ENCODE measurements around the gene LRRC8E.

Gene LRRC8E

DNA sequence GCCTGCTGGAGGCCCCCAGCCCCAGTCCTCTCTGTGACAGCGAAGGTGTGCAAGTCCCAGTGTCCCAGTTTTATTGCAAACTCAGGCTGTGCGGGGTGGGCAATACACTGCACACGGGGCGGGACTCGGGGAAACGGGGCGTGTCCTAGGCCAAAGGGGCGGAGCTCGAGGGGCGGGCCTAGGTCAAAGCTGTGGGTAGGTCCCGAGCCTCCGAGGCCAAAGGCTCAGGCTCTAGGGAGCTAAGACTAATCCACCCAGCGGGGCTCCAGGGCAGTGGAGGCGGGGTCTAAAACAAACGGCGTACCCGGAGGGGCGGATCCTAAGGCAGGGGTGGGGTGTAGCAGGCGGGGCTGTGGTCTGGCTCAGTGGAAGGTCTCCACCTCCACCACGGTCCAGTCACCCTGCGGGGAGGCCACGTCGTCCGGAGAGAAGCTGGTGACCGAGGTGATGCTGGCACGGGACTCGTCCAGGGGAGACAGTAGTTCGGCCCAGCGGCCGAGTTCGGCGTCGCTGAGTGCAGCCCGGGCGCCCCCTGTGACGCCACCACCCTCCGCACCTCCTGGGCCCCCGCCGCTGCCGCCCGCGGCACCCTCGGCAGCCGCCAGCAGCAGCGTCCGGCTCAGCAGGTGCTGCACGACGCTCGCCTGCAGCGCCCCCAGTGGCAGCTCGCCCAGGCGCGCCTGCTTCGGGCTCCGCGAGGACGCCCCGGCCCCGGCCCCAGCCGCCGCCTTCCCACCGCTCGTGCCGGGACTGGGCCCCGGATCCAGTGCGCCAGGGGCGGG, 19.4 kb upstream of the LRRC8E start:
- H3K4me1 Mint-ChIP-seq = peaks cover 38 to 56% of the 10 kb centered on the region in 2 donors

DNA sequence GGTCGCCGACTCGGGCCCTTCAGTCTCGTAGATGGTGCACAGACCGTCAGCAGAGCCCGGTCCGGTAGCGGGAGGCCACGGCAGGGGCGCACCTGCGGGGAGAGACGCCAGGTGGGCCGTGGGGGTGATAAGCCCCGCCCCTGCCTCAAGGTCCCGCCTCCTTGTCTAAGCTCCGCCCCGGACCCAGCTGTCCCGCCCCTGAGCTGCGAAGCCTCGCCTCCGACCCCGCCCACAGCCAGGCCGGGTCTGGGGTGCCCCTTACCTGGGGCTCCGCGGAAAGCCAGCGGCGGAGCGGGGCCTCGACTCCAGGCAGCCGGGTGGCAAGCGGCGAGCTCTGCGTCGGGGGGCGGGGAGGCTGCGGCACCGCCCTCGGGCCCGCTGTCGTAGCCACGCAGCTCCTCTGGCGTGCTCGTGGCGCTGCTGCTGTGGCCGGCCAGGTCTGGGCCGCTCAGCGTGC, 18.8 kb upstream of the LRRC8E start:
- Mint-ChIP-seq H3K9me3 (peaks cover 5% of the 10 kb centered on the region in 2 donors), H3K4me3 (peak overlapping the region; percentile 82), H3K27ac (peak overlapping the region; percentile 85), H3K4me1 (peaks cover 39 to 58% of the 10 kb centered on the region in 2 donors), H3K36me3 (no peaks in the 10 kb centered on the region), H3K27me3 (peaks cover 52 to 71% of the 10 kb centered on the region in 2 donors)
- peak; percentile 69 for DNase-seq
- peak; percentile 51 to 60 for ATAC-seq (replicated peaks)

More for the DNA sequence above, 19.4 kb upstream of the LRRC8E start:
- peak; percentile 71 to 79 for ATAC-seq (replicated peaks)
- Mint-ChIP-seq H3K36me3 (peaks cover 0 to 2% of the 10 kb centered on the region in 2 donors), H3K4me3 (peak overlapping the region; percentile 82 to 83), H3K27me3 (peaks cover 56 to 75% of the 10 kb centered on the region in 2 donors), H3K9me3 (peaks cover 5% of the 10 kb centered on the region in 2 donors), H3K27ac (peak overlapping the region; percentile 85)
- peak; percentile 77 for DNase-seq

DNA sequence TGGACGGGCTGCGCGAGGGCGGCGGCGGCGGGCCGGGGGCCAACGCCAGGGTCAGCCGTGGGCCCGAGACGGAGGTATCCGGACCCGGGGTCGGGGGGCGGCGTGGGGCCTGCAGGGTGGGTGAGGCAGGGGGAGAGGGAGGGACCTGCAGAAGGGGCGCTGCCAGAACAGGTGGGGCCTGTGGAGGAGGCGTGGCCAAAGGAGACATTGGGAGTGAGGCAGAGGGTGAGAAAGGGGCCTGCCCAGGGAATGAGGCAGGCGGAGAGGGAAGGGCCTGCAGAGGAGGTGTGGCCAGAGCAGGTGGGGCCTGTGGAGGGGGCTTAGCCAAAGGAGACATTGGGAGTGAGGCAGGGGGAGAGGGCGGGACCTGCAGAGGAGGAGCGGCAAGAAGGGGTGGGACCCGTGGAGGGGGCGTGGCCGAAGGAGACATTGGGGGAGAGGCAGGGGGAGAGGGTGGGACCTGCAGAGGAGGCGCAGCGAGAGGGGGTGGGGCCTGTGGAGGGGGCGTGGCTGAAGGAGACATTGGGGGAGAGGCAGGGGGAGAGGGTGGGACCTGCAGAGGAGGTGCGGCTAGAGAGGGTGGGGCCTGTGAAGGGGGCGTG, 18.3 kb upstream of the LRRC8E start:
- Mint-ChIP-seq H3K36me3 (no peaks in the 10 kb centered on the region), H3K9me3 (peaks cover 5% of the 10 kb centered on the region in 2 donors), H3K4me3 (peak overlapping the region; percentile 68 to 75), H3K4me1 (peaks cover 39 to 57% of the 10 kb centered on the region in 2 donors), H3K27me3 (peaks cover 52 to 71% of the 10 kb centered on the region in 2 donors), H3K27ac (peak overlapping the region; percentile 56)
- no peak for DNase-seq
- peak in 1 of 2 donors; percentile 4 for ATAC-seq (replicated peaks)

DNA sequence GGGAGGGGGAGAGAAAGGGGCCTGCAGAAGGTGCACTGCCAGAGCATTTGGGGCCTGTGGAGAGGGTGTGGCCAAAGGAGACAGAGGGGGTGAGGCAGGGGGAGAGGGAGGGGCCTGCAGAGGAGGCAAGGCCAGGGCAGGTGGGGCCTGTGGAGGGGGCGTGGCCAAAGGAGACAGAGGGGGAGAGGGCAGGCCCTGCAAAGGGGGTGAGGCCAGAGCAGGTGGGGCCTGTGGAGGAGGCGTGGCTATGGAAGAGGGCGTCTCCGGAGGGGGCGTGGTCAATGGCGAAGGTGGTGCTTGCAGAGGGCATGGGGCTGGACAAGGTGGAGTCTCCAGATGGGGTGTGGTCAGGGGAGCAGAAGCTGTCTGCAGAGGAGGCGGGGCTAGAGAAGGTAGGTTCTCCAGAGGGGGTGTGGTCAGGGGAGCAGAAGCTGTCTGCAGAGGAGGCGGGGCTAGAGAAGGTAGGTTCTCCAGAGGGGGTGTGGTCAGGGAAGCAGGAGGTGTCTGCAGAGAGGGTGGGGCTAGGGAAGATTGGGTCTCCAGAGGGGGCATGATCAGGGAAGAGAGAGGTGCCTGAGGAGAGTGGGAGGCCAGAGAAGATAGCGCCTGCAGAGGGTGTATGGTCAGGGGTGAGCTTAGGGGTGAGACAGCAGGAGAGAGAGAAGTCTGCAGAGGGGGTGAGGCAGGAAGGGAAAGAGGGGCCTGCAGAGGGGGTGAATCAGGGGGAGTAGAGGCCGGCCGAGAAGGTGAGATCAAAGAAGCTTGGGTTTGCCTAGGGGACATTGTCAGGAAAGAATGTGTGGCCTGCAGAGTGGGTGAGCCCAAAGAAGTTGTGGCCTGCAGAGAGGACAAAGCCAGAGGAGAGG, 17.5 kb upstream of the LRRC8E start:
- H3K4me3 Mint-ChIP-seq = peak overlapping the region; percentile 73 to 81
- H3K27me3 Mint-ChIP-seq = peaks cover 52 to 71% of the 10 kb centered on the region in 2 donors

DNA sequence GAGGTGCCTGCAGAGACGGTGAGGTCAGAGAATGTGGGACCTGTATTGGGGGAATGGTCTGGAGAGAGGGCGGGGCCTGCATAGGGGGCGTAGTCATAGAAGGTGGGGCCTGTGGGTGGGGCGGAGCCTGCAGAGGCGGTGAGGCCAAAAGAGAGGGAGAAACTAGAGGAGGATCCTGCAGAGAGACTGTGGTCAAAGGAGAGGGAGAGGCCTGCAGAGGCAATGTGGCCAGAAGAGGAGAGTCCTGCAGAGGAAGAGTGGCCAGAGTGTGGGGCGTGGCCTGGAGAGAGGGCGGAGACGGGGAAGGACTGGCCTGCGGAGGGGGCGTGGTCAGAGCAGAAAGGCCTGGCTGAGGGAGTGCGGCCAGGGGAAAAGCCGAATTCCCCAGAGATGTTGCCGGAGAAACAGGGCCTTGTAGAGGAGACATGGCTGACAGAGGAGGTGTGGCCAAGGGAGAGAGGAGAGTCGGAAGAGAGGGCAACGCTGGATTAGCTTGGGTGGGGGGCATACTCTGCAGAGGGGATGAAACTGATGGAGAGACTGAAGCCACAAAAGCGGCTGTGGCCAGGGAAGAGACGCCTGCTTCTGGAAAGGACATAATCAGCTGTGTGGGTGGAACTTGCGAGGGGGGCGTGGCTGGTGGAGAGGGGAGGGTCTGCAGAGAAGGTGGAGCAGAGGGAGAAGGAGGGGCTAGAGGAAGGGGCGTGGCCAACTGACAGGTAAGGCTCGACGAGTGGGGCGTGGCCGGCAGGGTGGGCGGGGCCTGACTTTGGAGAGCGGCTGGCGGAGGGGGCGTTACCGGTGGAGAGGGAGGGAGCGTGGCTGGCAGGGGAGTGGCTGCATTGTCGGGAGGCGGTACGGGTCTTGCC, 16.6 kb upstream of the LRRC8E start:
- no peaks in the 10 kb centered on the region for H3K36me3 Mint-ChIP-seq
- peak overlapping the region; percentile 83 for H3K27ac Mint-ChIP-seq
- peak overlapping the region; percentile 73 to 81 for H3K4me3 Mint-ChIP-seq
- peaks cover 34 to 51% of the 10 kb centered on the region in 2 donors for H3K4me1 Mint-ChIP-seq
- peak; percentile 33 to 41 for ATAC-seq (replicated peaks)
- H3K27me3 Mint-ChIP-seq = peaks cover 56 to 73% of the 10 kb centered on the region in 2 donors
- peaks cover 5% of the 10 kb centered on the region in 2 donors for H3K9me3 Mint-ChIP-seq
- DNase-seq = peak; percentile 80

More for the DNA sequence above, 17.5 kb upstream of the LRRC8E start:
- Mint-ChIP-seq H3K4me1 (peaks cover 34 to 51% of the 10 kb centered on the region in 2 donors), H3K27ac (peak overlapping the region; percentile 83), H3K9me3 (peaks cover 5% of the 10 kb centered on the region in 2 donors), H3K36me3 (no peaks in the 10 kb centered on the region)
- ATAC-seq (replicated peaks) = no peak
- DNase-seq = peak; percentile 64

DNA sequence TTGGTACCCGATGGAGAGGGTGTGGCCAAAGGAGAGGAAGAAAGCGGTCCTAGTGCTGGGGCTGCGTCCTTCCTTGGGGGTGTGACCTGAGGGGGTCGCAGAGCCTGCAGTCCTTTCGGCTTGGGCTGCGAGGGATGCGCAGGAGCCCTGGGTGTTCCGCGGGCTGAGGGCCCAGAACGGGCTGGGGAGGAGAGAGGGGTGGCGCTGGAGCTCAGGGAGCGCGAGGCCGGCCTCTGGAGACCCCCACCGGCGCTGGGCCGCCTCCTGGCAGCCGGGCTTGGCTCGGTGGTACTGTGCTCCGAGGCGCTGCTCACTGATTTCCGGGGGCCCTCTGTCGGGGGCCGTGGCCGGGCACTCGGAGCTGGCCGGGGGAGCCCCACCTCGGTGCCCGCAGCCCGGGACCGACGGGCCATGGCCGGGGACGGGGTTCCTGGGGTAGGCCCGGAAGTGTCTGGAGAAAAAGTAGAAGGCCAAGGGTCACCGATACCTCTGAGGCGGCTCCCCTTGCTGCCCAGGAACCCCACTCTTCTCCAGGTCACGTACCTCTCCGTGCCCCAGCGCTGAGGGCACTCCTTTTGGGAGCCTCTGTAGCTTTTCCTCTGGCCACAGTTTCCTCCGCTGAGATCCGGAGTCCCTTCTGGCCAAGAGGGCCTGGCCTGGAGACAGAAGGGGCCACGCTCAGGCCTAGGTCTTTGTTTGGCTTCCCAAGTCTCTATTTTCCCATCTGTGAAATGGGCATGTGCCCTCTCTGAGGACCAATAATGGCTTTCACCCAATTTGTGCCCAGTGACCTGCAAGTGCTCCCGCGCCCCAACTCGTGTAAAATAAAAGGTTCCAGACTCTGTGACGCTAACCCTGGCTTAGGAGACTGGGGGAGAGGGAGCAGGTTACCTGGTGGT, 15.8 kb upstream of the LRRC8E start:
- DNase-seq (no peak), ATAC-seq (replicated peaks) (no peak)
- Mint-ChIP-seq H3K36me3 (no peaks in the 10 kb centered on the region), H3K27ac (no peak overlapping the region), H3K4me3 (peak overlapping the region; percentile 73 to 81), H3K9me3 (peaks cover 5% of the 10 kb centered on the region in 2 donors), H3K27me3 (peaks cover 47 to 69% of the 10 kb centered on the region in 2 donors), H3K4me1 (peaks cover 34 to 51% of the 10 kb centered on the region in 2 donors)

DNA sequence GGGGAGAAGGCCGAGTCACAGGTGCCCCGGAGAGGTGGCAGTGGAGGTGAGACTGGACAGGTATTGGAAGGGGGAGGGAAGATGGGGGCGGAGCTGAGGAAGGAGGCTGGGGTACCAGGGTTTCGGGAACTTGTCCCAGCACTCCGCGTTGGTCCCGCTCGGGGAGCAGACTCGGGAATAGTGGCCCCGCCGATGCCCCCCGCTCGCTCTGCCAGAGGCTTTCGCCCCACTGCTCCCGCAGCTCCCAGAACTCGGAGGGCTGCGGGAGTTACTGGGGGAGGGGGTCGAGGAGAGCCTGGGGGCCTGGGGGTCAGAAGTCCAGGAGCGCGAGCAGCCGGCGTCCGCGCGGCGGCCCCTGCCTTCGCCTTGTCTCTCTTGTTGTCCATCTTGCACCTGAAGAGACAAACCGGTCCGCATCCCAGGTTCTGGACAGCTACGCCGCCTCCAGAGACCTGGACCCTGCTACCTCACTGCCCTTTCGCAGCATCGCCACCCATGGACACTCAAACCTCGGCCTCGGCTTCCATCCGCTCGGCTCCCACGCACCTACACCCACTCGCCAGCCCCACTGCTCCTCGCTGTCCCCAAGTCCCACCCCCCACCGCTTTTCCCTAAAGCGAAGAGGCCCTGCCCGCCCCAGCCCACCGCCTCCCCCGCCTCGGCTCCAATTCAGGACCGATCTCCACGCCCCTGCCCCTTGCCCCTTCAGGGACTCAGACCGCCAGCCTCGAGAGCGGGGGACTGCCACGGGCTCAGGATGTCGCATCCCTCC, 14.8 kb upstream of the LRRC8E start:
- ATAC-seq (replicated peaks) (no peak), DNase-seq (no peak)
- H3K9me3 Mint-ChIP-seq = peaks cover 5% of the 10 kb centered on the region in 2 donors
- H3K36me3 Mint-ChIP-seq = no peaks in the 10 kb centered on the region
- H3K27me3 Mint-ChIP-seq = peaks cover 46 to 65% of the 10 kb centered on the region in 2 donors
- peaks cover 31 to 48% of the 10 kb centered on the region in 2 donors for H3K4me1 Mint-ChIP-seq
- H3K27ac Mint-ChIP-seq = no peak overlapping the region
- peak overlapping the region; percentile 64 to 66 for H3K4me3 Mint-ChIP-seq

DNA sequence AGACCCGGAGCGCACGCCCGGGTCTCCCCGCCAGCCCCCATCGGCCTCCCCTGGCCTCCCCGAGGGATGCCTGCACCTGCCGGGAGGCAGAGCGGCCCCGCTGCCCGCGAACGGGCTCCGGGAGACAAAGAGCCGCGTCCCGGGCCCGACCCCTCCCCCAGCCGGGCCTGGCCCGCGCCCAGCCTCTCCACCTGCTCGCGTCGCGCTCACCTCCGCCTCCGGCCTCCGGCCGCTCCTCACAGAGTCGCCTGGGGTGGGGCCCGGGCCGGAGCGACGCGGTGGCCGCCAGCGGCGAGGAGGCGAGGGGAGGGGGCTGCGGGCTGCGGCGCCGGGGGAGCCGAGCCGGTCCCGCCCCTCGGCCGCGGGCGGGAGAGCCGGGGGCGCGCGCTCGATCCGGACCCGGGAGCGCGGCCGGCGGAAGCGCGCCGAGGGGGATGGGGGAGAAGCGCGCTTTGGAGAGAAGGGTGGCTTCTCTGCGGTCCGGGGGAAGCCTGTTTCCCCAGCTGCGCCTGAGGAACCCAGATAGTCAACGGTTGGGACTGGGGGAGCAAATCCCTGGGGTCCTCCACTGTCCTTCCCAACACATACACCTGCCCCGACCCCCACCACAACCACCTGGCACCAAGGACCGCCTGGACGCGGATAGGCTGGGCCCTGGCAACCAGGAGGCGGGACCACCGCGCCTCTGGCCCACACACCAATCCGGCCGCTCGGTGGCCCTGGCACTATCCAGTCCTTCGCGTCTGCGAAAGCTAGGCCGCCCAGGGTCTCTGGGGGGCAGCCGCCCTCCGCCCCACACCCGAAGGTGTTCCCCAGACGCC, 14.0 kb upstream of the LRRC8E start, which contains the start of gene PRR36:
Gene PRR36 (minus strand): TSS at position 315 of the 821 bp plus-strand sequence. CDS start 701 bp downstream, outside the sequence.
- DNase-seq (no peak), ATAC-seq (replicated peaks) (no peak)
- peaks cover 26 to 40% of the 10 kb centered on the region in 2 donors for H3K4me1 Mint-ChIP-seq
- H3K27ac Mint-ChIP-seq = peak within 1 kb of the TSS; percentile 20
- no peaks in the 10 kb centered on the region for H3K36me3 Mint-ChIP-seq
- H3K4me3 Mint-ChIP-seq = peak within 1 kb of the TSS; percentile 70 to 77
- peaks cover 5% of the 10 kb centered on the region in 2 donors for H3K9me3 Mint-ChIP-seq
- H3K27me3 Mint-ChIP-seq = peaks cover 46 to 67% of the 10 kb centered on the region in 2 donors

DNA sequence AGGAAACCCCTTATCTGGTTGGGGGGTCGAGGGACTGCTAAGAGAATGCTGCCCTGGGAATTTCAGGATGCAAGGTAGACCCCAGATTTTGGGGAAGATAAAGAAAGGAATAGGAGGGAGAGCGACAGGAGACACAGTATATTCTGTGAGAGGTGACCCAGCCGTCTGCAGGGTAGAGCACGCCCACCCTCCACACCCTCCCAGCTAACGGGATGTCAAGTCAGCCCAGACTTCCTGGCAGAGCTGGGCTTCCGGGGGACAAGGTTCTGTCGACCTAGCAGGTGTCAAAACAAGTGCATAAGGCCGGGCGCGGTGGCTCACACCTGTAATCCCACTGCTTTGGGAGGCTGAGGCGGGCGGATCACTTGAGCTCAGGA, 13.4 kb upstream of the LRRC8E start:
- DNase-seq = no peak
- Mint-ChIP-seq H3K4me3 (peak overlapping the region; percentile 70 to 77), H3K27ac (no peak overlapping the region), H3K4me1 (peaks cover 24 to 36% of the 10 kb centered on the region in 2 donors), H3K27me3 (peaks cover 50 to 67% of the 10 kb centered on the region in 2 donors), H3K9me3 (peaks cover 5% of the 10 kb centered on the region in 2 donors), H3K36me3 (no peaks in the 10 kb centered on the region)
- no peak for ATAC-seq (replicated peaks)

DNA sequence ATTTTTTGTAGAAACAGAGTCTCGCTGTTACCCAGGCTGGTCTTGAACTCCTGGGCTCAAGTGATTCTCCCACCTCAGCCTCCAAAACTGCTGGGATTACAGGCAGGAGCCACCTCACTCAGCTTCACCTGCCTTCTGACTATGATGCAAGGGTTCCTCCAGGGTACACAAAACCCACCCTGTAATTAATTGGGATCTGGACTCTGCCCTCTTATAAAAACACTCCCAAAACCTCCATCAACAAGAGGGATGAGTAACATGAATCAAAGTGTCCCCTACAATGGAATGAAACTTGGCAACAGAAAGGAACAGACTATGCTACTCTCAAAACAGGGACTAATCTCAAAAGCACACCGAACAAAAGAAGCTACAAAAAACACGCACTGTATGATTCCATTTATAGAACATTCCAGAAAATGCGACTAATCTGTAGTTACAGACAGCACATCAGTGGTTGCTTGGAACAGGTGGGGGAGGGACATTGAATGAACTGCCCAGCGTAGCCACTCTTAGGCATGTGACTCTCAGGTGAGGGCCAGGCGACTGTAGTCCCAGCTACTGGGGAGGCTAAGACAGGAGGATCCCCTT, 11.0 kb upstream of the LRRC8E start:
- Mint-ChIP-seq H3K4me1 (peaks cover 7 to 15% of the 10 kb centered on the region in 2 donors), H3K27ac (no peak overlapping the region), H3K9me3 (peaks cover 0 to 3% of the 10 kb centered on the region in 2 donors), H3K27me3 (peaks cover 38 to 47% of the 10 kb centered on the region in 2 donors), H3K4me3 (no peak overlapping the region), H3K36me3 (no peaks in the 10 kb centered on the region)
- DNase-seq = no peak
- ATAC-seq (replicated peaks) = no peak

Measured in stimulated activated naive B cell treated with anti-CD40 and anti-IgM and Interleukin-4, amounts not matched to agents 10 μg/mL and 1 μg/mL and 100 μg/mL, for 72 hours (primary cell).